ENCODE measurements around the gene CD6.

The CD6 gene

DNA sequence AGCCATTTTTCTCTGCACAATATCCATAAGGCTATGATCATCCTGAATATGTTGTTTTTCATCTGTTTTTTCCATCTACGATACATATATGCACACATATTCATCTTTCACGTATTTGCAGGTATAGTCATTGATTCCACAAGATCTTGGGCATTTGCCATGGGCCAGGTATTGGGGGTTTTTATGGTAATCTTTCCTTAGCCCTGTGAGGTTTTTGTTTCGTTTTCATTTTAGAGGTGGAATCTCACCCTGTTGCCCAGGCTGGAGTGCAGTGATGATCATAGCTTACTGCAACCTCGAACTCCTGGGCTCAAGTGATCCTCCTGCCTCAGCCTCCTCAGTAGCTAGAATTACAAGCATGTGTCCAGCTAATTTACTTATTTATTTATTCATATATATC, 20.0 kb downstream of the CD6 start:
- TF ChIP-seq, protein P1, sequence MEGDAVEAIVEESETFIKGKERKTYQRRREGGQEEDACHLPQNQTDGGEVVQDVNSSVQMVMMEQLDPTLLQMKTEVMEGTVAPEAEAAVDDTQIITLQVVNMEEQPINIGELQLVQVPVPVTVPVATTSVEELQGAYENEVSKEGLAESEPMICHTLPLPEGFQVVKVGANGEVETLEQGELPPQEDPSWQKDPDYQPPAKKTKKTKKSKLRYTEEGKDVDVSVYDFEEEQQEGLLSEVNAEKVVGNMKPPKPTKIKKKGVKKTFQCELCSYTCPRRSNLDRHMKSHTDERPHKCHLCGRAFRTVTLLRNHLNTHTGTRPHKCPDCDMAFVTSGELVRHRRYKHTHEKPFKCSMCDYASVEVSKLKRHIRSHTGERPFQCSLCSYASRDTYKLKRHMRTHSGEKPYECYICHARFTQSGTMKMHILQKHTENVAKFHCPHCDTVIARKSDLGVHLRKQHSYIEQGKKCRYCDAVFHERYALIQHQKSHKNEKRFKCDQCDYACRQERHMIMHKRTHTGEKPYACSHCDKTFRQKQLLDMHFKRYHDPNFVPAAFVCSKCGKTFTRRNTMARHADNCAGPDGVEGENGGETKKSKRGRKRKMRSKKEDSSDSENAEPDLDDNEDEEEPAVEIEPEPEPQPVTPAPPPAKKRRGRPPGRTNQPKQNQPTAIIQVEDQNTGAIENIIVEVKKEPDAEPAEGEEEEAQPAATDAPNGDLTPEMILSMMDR (IDR thresholded peaks at IDR 0.05) = no peak
- Histone ChIP-seq H3K27ac (no peak overlapping the region), H3K4me3 (no peak overlapping the region)
- no peak for DNase-seq (ENCODE audit: low spot score)

DNA sequence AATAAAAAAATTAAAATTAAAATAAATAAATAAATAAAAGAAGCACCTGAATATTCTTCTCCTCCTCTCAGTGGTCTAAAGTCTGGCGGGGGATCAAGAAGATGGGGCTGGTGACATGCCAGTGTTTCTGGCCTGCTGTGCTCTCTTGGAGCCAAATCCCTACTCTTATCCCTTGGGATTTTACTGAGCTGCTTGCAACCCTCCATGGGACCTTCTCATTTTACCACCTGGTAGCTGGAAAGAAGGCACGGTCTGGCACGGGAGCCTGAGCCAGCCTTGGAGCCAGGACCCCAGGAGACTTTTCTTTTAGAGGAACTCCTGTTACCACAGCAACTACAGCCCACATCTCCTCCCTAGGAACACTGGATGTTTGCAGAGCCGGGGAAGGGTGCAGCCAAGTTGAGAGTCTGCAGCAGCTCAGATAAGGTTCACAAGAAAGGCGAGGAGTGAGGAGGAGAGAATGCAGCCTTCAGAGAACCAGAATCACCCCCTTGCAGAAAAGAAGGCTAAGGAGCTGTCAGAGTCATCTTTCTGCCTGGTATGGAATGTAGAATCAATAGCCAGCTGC, 21.4 kb downstream of the CD6 start:
- TF ChIP-seq, protein P1 (IDR thresholded peaks at IDR 0.05) = no peak
- no peak for DNase-seq (ENCODE audit: low spot score)
- Histone ChIP-seq H3K4me3 (no peak overlapping the region), H3K27ac (no peak overlapping the region)

DNA sequence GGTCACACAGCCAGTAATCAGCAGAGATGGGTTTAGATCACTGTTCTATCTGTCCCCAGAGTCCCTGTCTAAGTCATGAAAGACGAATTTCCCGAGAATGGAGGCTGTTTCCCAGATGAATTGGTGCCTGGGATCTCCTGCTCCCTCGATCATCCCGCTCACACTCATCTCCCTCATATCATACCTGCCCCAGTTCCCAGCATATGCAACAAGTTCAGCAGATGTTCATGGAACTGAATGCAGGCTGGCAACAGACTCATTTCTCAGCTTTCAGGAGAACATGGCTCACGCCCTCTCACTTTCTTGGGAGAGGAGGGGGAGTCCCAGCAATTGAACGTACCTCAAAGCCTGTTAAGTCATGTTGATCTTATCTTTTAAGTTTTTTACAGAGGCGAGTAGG, 22.1 kb downstream of the CD6 start:
- TF ChIP-seq, protein P1 (IDR thresholded peaks at IDR 0.05) = no peak
- no peak for DNase-seq (ENCODE audit: low spot score)
- Histone ChIP-seq H3K27ac (no peak overlapping the region), H3K4me3 (no peak overlapping the region)

DNA sequence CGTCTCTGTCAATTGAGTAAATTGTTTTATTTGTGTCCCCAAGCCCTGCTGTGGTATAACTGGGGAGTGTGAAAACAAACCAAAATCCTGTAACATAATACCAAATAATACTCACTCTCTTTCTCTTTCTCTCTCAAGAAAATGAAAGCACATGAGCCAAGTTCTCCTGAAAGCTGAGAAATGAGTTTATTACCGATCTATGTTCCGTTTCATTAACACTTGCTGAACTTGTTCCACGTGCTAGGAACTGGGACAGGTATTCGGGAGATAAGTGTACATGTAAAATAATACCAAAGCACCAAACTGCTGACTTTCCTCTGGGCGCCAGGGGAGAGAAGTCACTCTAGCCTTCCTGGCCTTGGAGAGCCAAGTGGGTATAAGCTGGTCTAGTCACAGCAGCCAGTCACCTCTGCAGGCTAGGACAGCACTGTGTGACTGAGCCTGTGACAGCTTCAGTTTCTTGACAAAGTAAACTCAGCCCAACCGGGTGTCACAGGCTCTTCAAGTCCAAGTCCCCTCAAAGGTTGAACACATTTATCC, 23.1 kb downstream of the CD6 start:
- DNase-seq (ENCODE audit: low spot score) = no peak
- TF ChIP-seq, protein P1 (IDR thresholded peaks at IDR 0.05) = no peak
- Histone ChIP-seq H3K27ac (no peak overlapping the region), H3K4me3 (no peak overlapping the region)

DNA sequence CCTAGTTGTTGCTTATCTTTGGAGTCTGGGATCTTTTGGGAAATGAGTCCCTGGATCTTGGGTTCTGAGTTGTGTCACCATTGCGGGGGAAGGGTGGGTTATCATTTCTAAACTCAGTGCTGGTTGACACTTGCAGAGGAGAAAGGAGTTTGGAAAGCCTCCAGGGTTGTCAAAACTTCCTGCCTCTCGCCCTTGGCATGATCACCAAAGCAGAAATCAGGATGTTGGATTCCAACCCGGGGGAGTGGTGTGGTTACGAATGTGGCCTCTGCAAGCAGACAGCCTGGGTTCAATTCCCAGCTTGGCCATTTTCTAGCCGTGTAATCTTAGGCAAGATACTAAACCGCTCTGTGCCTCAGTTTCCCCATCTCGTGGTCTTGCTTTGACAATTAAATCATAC, 24.3 kb downstream of the CD6 start:
- H3K4me3 ChIP-seq = no peak overlapping the region
- no peak for DNase-seq (ENCODE audit: low spot score)
- TF ChIP-seq, protein P1 (IDR thresholded peaks at IDR 0.05) = no peak
- no peak overlapping the region for H3K27ac ChIP-seq

DNA sequence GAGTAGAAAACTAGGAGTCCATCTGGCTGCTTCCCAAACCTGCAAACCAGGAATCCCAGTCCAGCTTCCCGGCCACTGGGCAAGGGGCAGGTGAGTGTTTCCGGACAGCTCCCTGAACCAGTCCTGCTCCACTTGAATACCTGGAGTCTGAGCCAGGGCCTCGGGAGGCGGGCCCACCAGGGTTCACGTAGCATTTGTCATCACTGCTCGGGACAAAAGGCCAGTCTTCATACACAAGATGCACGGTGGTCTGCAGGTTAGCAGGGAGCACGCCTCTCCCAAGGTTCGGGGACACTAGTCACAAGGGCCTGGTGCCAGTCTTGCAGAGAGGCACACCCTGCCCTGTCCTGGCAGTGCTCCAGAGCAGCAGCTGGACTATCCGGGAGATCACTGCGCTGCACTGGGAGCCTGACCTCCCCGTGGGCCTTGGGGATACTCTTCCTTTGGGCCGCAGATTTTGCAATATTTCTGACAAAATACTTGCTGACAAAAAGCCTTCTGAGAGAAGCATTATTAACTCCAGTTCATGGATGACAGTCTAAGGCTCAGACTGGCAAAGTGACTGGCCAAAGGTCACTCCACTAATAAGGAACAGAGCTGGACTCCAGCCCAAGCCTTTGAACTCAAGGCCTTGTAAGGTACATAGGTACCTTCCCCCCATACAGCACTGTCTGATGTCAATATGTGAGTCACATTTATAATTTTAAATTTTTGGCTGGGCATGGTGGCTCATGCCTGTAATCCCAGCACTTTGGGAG, 25.1 kb downstream of the CD6 start:
- Histone ChIP-seq H3K27ac (no peak overlapping the region), H3K4me3 (no peak overlapping the region)
- TF ChIP-seq, protein P1 (IDR thresholded peaks at IDR 0.05) = no peak
- no peak for DNase-seq (ENCODE audit: low spot score)

DNA sequence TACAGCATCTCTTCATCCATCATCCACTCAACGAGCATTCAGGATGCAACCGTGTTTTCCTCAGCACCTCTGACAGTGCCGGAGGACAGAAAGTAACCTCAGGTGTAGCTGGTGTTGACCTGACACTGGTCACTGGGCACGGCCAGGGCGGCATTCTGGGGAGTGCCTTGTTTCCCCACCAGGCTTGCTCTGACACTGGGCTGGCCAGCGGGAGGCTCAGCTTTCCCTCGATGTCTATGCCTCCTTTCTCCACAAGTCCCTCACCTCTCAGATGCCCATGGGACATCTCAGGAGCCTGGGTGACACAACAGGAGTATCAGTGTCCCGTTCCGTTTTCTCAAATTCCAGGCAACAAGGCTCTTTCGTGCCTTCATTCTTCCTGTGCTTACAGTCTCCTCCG, 28.9 kb downstream of the CD6 start:
- Histone ChIP-seq H3K27ac (no peak overlapping the region), H3K4me3 (no peak overlapping the region)
- TF ChIP-seq, protein P1 (IDR thresholded peaks at IDR 0.05) = no peak
- no peak for DNase-seq (ENCODE audit: low spot score)
